ENCODE results near the gene SLC2A6.

SLC2A6 gene

DNA sequence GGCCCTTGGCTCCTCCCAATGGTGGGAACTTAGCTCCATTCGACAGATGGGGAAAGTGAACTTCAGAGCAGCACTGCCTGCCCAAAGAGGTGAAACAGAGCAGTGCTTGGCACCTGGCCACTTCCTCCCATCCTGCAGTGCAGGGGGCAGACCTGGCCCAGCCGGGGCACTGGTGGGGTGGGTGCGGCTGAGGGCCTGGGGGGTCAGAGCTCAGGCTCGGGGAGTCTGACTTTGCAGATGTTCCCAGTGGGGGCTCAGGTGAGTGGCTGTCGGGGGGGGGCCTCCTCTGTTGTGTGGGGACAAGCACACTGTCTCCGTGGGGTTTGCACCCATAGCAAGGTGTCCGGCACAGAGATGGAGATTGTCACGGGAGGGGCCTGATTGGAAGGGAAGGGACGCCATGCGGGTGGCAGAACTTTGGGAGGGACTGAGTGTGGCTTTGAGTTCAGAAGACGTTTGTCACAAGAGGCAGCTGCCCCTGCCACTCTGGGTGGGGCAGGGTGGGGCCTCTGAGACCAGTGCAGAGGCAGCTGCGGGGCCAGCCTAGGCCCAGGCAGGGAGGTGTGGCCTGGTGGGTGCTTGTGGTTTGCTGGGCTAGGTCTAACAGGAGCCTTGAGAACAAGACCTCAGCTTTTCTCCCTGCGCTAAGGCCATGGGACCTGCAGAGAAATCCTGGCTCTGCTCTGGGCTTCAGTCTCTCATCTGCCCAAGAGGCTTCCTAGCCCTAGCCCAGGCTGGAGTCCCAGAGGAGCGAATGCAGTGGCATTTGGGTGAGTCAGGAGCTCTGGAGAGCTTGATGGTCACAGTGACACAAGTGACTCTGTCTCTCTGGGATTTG lies 43.4 kb upstream of the SLC2A6 start:
- H3K27ac ChIP-seq = no peak overlapping the region
- H3K27me3 ChIP-seq (ENCODE audit: insufficient read depth, low read depth) = peaks cover 86% of the 10 kb centered on the region
- H3K4me2 ChIP-seq = no peak overlapping the region

DNA sequence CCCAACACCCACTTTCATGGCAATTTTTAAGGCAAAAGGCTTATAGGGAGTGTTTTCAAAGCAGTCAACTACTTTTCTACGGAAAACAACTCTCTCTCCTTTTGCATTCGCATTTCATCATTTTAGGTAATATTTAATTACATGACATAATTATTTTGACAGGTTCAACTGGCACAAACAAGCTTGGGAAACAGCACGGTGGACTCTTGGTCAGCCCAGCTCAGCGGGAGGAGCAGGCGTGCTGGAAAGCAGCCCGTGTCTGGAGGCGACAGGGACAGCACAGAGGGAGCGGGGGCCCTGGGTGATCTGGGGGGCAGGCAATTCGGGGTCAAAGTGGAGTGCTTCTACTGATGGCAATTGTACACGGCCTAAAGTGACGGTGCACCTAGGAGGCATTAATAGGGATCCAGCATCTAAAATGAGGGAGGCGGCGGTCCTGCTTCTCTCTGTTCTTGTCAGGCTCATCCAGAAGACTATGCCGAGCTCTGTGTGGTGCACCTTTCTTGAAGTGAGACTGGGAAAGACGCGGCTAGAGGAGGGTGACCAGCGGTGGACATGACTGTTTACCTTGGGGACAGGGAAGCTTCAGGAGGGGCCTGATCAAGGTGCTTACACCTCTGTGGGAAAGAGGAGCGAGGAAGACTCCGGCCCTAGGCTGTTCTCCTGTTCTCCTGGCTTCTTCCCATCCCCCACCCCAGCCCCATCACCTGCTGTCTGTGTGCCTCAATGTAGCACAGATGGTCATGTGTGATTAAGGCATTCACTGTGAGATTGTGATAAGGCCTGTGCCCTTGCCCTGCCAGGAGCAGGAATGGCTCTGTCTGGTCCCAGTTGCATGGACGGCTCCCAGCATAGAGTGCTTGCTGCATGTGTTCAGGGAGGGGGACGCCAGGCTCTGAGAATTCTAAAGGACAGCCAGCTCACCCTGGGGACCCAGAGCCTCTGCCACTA lies 42.5 kb upstream of the SLC2A6 start:
- H3K9ac ChIP-seq = no peak overlapping the region
- H3K79me2 ChIP-seq (ENCODE audit: insufficient read depth, low read depth) = no peaks in the 10 kb centered on the region
- no peak overlapping the region for H3K27ac ChIP-seq
- H3K4me3 ChIP-seq (IDR thresholded peaks at IDR 0.05; ENCODE audit: insufficient read depth, low read depth, low read length) = no peak overlapping the region
- no peak overlapping the region for H2AFZ ChIP-seq (ENCODE audit: low read depth)
- no peaks in the 10 kb centered on the region for H4K20me1 ChIP-seq (ENCODE audit: insufficient read depth)
- peaks cover 87% of the 10 kb centered on the region for H3K27me3 ChIP-seq (ENCODE audit: insufficient read depth, low read depth)
- H3K36me3 ChIP-seq (ENCODE audit: insufficient read depth) = no peaks in the 10 kb centered on the region
- H3K4me2 ChIP-seq = no peak overlapping the region
- TF ChIP-seq, protein P1, sequence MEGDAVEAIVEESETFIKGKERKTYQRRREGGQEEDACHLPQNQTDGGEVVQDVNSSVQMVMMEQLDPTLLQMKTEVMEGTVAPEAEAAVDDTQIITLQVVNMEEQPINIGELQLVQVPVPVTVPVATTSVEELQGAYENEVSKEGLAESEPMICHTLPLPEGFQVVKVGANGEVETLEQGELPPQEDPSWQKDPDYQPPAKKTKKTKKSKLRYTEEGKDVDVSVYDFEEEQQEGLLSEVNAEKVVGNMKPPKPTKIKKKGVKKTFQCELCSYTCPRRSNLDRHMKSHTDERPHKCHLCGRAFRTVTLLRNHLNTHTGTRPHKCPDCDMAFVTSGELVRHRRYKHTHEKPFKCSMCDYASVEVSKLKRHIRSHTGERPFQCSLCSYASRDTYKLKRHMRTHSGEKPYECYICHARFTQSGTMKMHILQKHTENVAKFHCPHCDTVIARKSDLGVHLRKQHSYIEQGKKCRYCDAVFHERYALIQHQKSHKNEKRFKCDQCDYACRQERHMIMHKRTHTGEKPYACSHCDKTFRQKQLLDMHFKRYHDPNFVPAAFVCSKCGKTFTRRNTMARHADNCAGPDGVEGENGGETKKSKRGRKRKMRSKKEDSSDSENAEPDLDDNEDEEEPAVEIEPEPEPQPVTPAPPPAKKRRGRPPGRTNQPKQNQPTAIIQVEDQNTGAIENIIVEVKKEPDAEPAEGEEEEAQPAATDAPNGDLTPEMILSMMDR (conservative IDR thresholded peaks at IDR 0.05; ENCODE audit: low read depth, low read length) = no peak
- H3K4me1 ChIP-seq (ENCODE audit: low read depth, poor library complexity, severe bottlenecking) = no peaks in the 10 kb centered on the region

More for the DNA sequence above, 43.4 kb upstream of the SLC2A6 start:
- Histone ChIP-seq H4K20me1 (ENCODE audit: insufficient read depth) (no peaks in the 10 kb centered on the region), H3K4me3 (IDR thresholded peaks at IDR 0.05; ENCODE audit: insufficient read depth, low read depth, low read length) (no peak overlapping the region), H3K9ac (no peak overlapping the region), H3K79me2 (ENCODE audit: insufficient read depth, low read depth) (no peaks in the 10 kb centered on the region), H3K36me3 (ENCODE audit: insufficient read depth) (no peaks in the 10 kb centered on the region), H3K4me1 (ENCODE audit: low read depth, poor library complexity, severe bottlenecking) (no peaks in the 10 kb centered on the region), H2AFZ (ENCODE audit: low read depth) (no peak overlapping the region)
- TF ChIP-seq, protein P1 (conservative IDR thresholded peaks at IDR 0.05; ENCODE audit: low read depth, low read length) = no peak

DNA sequence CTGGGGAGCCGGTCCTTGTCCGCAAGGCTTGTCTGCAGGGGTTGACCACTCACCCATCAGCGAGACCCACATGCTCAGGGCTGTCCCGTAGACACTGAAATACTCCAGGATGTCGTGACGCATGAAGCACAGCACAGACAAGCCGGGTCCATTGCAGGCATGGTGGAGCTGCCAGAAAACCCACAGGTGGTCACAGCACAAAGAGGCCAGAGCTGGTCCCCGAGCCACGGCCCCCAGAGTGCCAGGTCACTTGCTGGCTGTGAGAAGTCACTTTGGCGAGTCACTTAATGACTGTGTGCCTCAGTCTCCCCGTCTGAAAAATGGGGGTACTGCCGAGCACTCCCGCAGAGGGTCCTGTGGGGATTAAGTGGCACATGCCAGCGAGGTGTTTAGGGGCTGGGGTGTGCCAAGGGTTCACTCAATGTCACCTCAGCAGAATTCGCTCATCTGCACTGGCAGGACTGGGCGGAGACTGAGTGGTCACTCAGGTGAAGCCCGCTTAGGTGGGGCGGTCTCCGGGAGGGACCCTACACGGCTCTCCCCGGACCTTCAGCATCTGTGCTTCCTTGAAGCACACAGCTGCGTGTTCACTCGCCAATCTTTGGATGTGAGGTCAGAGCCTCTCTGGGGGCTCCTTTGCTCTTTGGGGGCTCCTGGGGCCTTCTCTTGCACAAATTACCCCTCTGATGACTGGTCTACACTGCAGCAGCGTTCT lies 41.4 kb upstream of the SLC2A6 start:
- TF ChIP-seq, protein P1 (conservative IDR thresholded peaks at IDR 0.05; ENCODE audit: low read depth, low read length) = no peak
- Histone ChIP-seq H3K27ac (no peak overlapping the region), H3K4me3 (IDR thresholded peaks at IDR 0.05; ENCODE audit: insufficient read depth, low read depth, low read length) (no peak overlapping the region), H2AFZ (ENCODE audit: low read depth) (no peak overlapping the region), H3K36me3 (ENCODE audit: insufficient read depth) (no peaks in the 10 kb centered on the region), H3K27me3 (ENCODE audit: insufficient read depth, low read depth) (peaks cover 87% of the 10 kb centered on the region), H3K9ac (no peak overlapping the region), H3K4me2 (no peak overlapping the region), H3K79me2 (ENCODE audit: insufficient read depth, low read depth) (no peaks in the 10 kb centered on the region), H3K4me1 (ENCODE audit: low read depth, poor library complexity, severe bottlenecking) (no peaks in the 10 kb centered on the region), H4K20me1 (ENCODE audit: insufficient read depth) (no peaks in the 10 kb centered on the region)

DNA sequence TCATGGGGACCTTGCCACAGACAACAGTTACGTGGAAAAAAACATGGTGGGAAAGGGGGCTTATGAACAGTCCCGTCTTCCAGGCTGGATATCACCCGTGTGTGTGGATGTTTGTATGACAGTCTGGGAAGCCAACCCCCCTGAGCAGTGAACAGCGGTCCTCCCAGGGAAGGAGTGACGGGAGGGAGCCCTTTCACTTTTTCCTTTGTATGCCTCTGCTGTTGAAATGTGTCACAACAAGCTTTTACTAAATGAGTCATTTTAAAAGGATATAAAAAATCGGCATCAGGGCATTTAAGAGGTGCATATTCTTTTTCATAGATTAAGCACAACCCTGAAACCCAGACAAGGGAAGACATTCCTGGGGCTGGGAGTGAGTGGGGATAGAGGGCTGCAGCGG lies 40.8 kb upstream of the SLC2A6 start:
- Histone ChIP-seq H4K20me1 (ENCODE audit: insufficient read depth) (no peaks in the 10 kb centered on the region), H3K9ac (no peak overlapping the region), H3K79me2 (ENCODE audit: insufficient read depth, low read depth) (no peaks in the 10 kb centered on the region), H3K4me1 (ENCODE audit: low read depth, poor library complexity, severe bottlenecking) (no peaks in the 10 kb centered on the region), H3K27ac (no peak overlapping the region), H3K4me3 (IDR thresholded peaks at IDR 0.05; ENCODE audit: insufficient read depth, low read depth, low read length) (no peak overlapping the region), H3K4me2 (no peak overlapping the region), H3K36me3 (ENCODE audit: insufficient read depth) (no peaks in the 10 kb centered on the region), H3K27me3 (ENCODE audit: insufficient read depth, low read depth) (peaks cover 87% of the 10 kb centered on the region), H2AFZ (ENCODE audit: low read depth) (no peak overlapping the region)
- TF ChIP-seq, protein P1 (conservative IDR thresholded peaks at IDR 0.05; ENCODE audit: low read depth, low read length) = no peak

Data from KMS-11 (cell line).